GM21786 (cell line): ENCODE results near the gene ACAD8.
"Not testable (repeated sequence)": the region's sequence is repeated elsewhere in the genome, so short reads cannot be mapped to it uniquely, and the experiment has no call there.

Experiments used
- ATAC-seq: cut with Tn5 transposase; IDR thresholded peaks from one replicate; pipeline ENCODE4 v1.9.1; 2021; ENCODE audit not compliant: unreplicated experiment

ACAD8 gene

GRCh38 chr11:134266841-134267251, 13.5 kb downstream of the ACAD8 start:
- no peak for ATAC-seq

- no peak for ATAC-seq
Observed at GRCh38 chr11:134267461-134267860, 14.1 kb downstream of the ACAD8 start.

GRCh38 chr11:134267966-134268365, 14.6 kb downstream of the ACAD8 start:
- ATAC-seq, result no peak

- no peak for ATAC-seq
Observed at GRCh38 chr11:134270250-134270714, 16.9 kb downstream of the ACAD8 start.

- no peak for ATAC-seq
Observed at GRCh38 chr11:134271978-134272377, 18.6 kb downstream of the ACAD8 start.

GRCh38 chr11:134272381-134273316, 19.3 kb downstream of the ACAD8 start:
- ATAC-seq, result no peak

GRCh38 chr11:134273317-134273712, 19.9 kb downstream of the ACAD8 start:
- no peak for ATAC-seq

- no peak for ATAC-seq
Observed at GRCh38 chr11:134275188-134275533, 21.8 kb downstream of the ACAD8 start.

- no peak for ATAC-seq
Observed at GRCh38 chr11:134275534-134276395, 22.4 kb downstream of the ACAD8 start, which contains the start of gene GLB1L3. Gene GLB1L3, plus strand, starts transcription at chr11:134276379. Its CDS starts 362 bp downstream, at chr11:134276741.

- ATAC-seq, result no peak
Observed at GRCh38 chr11:134276396-134277182, 23.2 kb downstream of the ACAD8 start.

- ATAC-seq, result no peak
Observed at GRCh38 chr11:134277183-134278001, 24.0 kb downstream of the ACAD8 start.

- no peak for ATAC-seq
Observed at GRCh38 chr11:134278356-134278755, 25.0 kb downstream of the ACAD8 start.

- ATAC-seq, result not testable (repeated sequence)
Observed at GRCh38 chr11:134281635-134282034, 28.3 kb downstream of the ACAD8 start.

GRCh38 chr11:134282121-134283045, 29.0 kb downstream of the ACAD8 start:
- ATAC-seq, result no peak

GRCh38 chr11:134283461-134284230, 30.3 kb downstream of the ACAD8 start:
- no peak for ATAC-seq

- ATAC-seq, result not testable (repeated sequence)
Observed at GRCh38 chr11:134284349-134284748, 31.0 kb downstream of the ACAD8 start.

GRCh38 chr11:134287561-134287960, 34.2 kb downstream of the ACAD8 start:
- ATAC-seq, result no peak

- ATAC-seq, result no peak
Observed at GRCh38 chr11:134288486-134288885, 35.1 kb downstream of the ACAD8 start.
